BJ (cell line): ENCODE results near the gene MAP1A. TPM values are rescaled to one million over a fixed set of nuclear protein-coding genes. Genes with fewer than 3 reads are reported as not detected.

Experiments
- CTCF ChIA-PET: fragments of 350-600 bp; formaldehyde crosslinking; extraction: SDS; loops from one replicate; lab custom pipeline; 2021; ENCODE audit warnings: antibody characterized with exemption, inconsistent platforms; lab: Yijun Ruan, JAX
- POLR2A ChIA-PET: fragments of 300-600 bp; sonication (Branson Sonifier 250); formaldehyde crosslinking; extraction: SDS; loops from one replicate; lab custom pipeline; 2021; ENCODE audit warnings: antibody characterized with exemption; lab: Charles Lee
- DNase-seq: peaks from one replicate; pipeline ENCODE4 v3.0.0-alpha.2; 2011; ENCODE audit warnings: low read depth
- H3K27me3 ChIP-seq: 2 replicates; pipeline ENCODE4 v1.6.0; 2011; ENCODE audit warnings: low read length; ENCODE audit not compliant: control insufficient read depth, insufficient read depth
- H3K36me3 ChIP-seq: 2 replicates; pipeline ENCODE4 v1.5.1; 2011; ENCODE audit warnings: low read length; ENCODE audit not compliant: control insufficient read depth, insufficient read depth
- H3K4me3 ChIP-seq: 2 replicates; pipeline ENCODE4 v1.5.1; 2011; ENCODE audit warnings: low read depth, mild to moderate bottlenecking, control low read depth, low read length
- CTCF ChIP-seq: IDR thresholded peaks from 2 replicates; pipeline ENCODE4 v1.5.1; 2011; ENCODE audit warnings: low read depth, mild to moderate bottlenecking, control low read depth, inconsistent platforms, low read length, moderate library complexity; ENCODE audit not compliant: insufficient read depth
- polyA plus RNA-seq: library from polyadenylated mRNA; depleted of rRNA; stranded (reverse); fragments of >200 nt; gene quantifications from 2 replicates; pipeline ENCODE4 v1.2.3, GENCODE V29; 2011

The MAP1A gene
- polyA plus RNA-seq, 1 experiment = 54.0 TPM

- Histone ChIP-seq H3K4me3 (no peak overlapping the region), H3K27me3 (no peaks in the 10 kb centered on the region), H3K36me3 (peaks cover 36% of the 10 kb centered on the region)
- no peak for DNase-seq
- CTCF ChIA-PET = interaction anchor here (1.4 to 1.8 kb wide), 2 partner anchors 11 to 13 kb away, joined by 4 to 6 read pairs; no protein-coding TSS in a partner anchor
- POLR2A ChIA-PET = no interaction called here
- TF ChIP-seq CTCF = no peak
These were observed 2.7 kb downstream of the MAP1A start for GRCh38 chr15:43520138-43520537.

GRCh38 chr15:43521419-43521818 is 4.0 kb downstream of the MAP1A start:
- Histone ChIP-seq H3K36me3 (peaks cover 39% of the 10 kb centered on the region), H3K4me3 (no peak overlapping the region), H3K27me3 (no peaks in the 10 kb centered on the region)
- ChIA-PET CTCF (interaction anchor here (1.8 kb wide), 1 partner anchor 9 kb away, joined by 6 read pairs; no protein-coding TSS in a partner anchor), POLR2A (no interaction called here)
- TF ChIP-seq CTCF = no peak
- DNase-seq = no peak

GRCh38 chr15:43522247-43522646 is 4.8 kb downstream of the MAP1A start:
- POLR2A ChIA-PET = no interaction called here
- CTCF ChIA-PET = interaction anchor here (0.8 kb wide), 1 partner anchor 10 kb away, joined by 3 read pairs; no protein-coding TSS in a partner anchor
- DNase-seq = no peak
- H3K27me3 ChIP-seq = no peaks in the 10 kb centered on the region
- TF ChIP-seq CTCF = no peak
- no peak overlapping the region for H3K4me3 ChIP-seq
- H3K36me3 ChIP-seq = peaks cover 43% of the 10 kb centered on the region

GRCh38 chr15:43523646-43524045 is 6.2 kb downstream of the MAP1A start:
- H3K4me3 ChIP-seq = no peak overlapping the region
- no peak for TF ChIP-seq CTCF
- CTCF ChIA-PET = interaction anchor here (1.2 kb wide), 1 partner anchor 9 kb away, joined by 3 read pairs; no protein-coding TSS in a partner anchor
- DNase-seq = no peak
- POLR2A ChIA-PET = no interaction called here
- H3K36me3 ChIP-seq = peaks cover 47% of the 10 kb centered on the region
- no peaks in the 10 kb centered on the region for H3K27me3 ChIP-seq

GRCh38 chr15:43524254-43524845 is 6.9 kb downstream of the MAP1A start:
- TF ChIP-seq CTCF = no peak
- POLR2A ChIA-PET = no interaction called here
- CTCF ChIA-PET = no interaction called here
- Histone ChIP-seq H3K4me3 (no peak overlapping the region), H3K27me3 (no peaks in the 10 kb centered on the region), H3K36me3 (peaks cover 49% of the 10 kb centered on the region)
- no peak for DNase-seq
